ENCODE measurements around the gene DOCK10. TPM values are rescaled to one million over a fixed set of nuclear protein-coding genes. Genes with fewer than 3 reads are reported as not detected.

Gene DOCK10
- total and polyA plus RNA-seq, 10 of the 15 experiments (the other 5 are each of a cell fraction or from before 2014, with no cell fraction given) = 16.9 to 120 (median 85.5) TPM

DNA sequence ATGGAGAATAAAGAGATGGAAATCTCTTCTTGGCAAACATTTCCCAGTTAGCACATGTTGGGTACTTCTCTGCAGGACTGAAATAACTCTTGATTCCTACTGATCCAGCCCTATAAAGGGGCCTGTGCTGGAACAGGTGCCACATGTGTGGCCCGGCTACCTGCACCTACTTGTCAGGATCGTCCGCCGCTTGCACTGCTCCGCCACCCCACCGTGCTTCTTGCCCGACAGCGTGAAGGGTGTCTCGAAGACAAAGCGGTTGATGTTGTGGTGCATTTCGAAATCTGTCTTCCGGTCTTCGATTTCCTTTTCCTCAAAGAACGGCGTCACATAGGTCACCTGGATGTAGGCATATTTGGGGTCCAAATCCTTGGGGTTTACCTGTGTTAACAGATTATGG, 267.5 kb downstream of the DOCK10 start:
- Histone ChIP-seq H2AFZ (ENCODE audit: control insufficient read depth, low read depth, low read length) (no peak overlapping the region), H3K4me2 (ENCODE audit: control insufficient read depth, insufficient read depth) (no peak overlapping the region), H3K9ac (ENCODE audit: control insufficient read depth, insufficient read depth, low read length) (no peak overlapping the region), H3K36me3 (ENCODE audit: control insufficient read depth in 2 of 2, insufficient read depth in 2 of 2, low read length in 1 of 2) (peaks cover 22 to 46% of the 10 kb centered on the region in 2 experiments), H3K4me1 (ENCODE audit: control insufficient read depth, insufficient read depth, low read length) (peaks cover 1% of the 10 kb centered on the region), H4K20me1 (ENCODE audit: control insufficient read depth, insufficient read depth) (no peaks in the 10 kb centered on the region), H3K27me3 (replicated peaks in 1 of 2; ENCODE audit: control insufficient read depth in 2 of 2, insufficient read depth in 2 of 2, low read length in 1 of 2) (no peaks in the 10 kb centered on the region), H3K4me3 (no peak overlapping the region), H3K9me3 (replicated peaks; ENCODE audit: control insufficient read depth, insufficient read depth, low read length) (no peaks in the 10 kb centered on the region), H3K79me2 (ENCODE audit: control insufficient read depth, insufficient read depth, low read length) (no peaks in the 10 kb centered on the region), H3K27ac (ENCODE audit: control insufficient read depth, insufficient read depth) (no peak overlapping the region)
- RAD21 ChIA-PET (ENCODE audit: unreplicated experiment) = interaction anchor here (6.9 kb wide), 1 partner anchor 124 kb away, joined by 35 read pairs; no protein-coding TSS in a partner anchor
- no peak for ATAC-seq
- intact Hi-C loops (cut with micrococcal nuclease; ENCODE audit: unreplicated experiment) = loop anchor here (10.0 kb wide), 1 partner anchor 800 kb away; no protein-coding TSS in a partner anchor
- DNase-seq (ENCODE audit: low read depth, low spot score) = no peak
- SMC1A ChIA-PET (ENCODE audit: uncharacterized antibody, unreplicated experiment) = interaction anchor here (2.3 to 4.1 kb wide), 2 partner anchors 9 to 124 kb away, joined by 8 to 53 read pairs; no protein-coding TSS in a partner anchor
- in situ Hi-C loops (cut with MboI) = loop anchor here (5.0 kb wide), 1 partner anchor 417 kb away; no protein-coding TSS in a partner anchor
- 96% methylated on average over 15 of the region's 15 CpGs for WGBS (ENCODE audit: insufficient coverage, insufficient replicate concordance, low lambda C conversion rate, missing lambda C conversion rate)
- POLR2A ChIA-PET = no interaction called here
- no peak for FAIRE-seq
- no TSS peak for BruUV-seq (replicated peaks)
- CTCF ChIA-PET = interaction anchor here (1.2 to 9.6 kb wide), 2 partner anchors 16 to 126 kb away, joined by 3 to 145 read pairs; no protein-coding TSS in a partner anchor
- TF ChIP-seq, protein P1, sequence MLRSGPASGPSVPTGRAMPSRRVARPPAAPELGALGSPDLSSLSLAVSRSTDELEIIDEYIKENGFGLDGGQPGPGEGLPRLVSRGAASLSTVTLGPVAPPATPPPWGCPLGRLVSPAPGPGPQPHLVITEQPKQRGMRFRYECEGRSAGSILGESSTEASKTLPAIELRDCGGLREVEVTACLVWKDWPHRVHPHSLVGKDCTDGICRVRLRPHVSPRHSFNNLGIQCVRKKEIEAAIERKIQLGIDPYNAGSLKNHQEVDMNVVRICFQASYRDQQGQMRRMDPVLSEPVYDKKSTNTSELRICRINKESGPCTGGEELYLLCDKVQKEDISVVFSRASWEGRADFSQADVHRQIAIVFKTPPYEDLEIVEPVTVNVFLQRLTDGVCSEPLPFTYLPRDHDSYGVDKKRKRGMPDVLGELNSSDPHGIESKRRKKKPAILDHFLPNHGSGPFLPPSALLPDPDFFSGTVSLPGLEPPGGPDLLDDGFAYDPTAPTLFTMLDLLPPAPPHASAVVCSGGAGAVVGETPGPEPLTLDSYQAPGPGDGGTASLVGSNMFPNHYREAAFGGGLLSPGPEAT (IDR thresholded peaks at IDR 0.05; ENCODE audit: low read depth) = no peak
- TF ChIP-seq NR2C2 (IDR thresholded peaks at IDR 0.05; ENCODE audit: borderline replicate concordance, control insufficient read depth, insufficient read length, low read depth) (no peak), MTA3 (IDR thresholded peaks at IDR 0.05; ENCODE audit: borderline replicate concordance, low read length) (no peak), NBN (IDR thresholded peaks at IDR 0.05) (no peak), SRF (IDR thresholded peaks at IDR 0.05; ENCODE audit: low read depth in 2 of 2, low read length in 2 of 2) (no peak), CBX3 (IDR thresholded peaks at IDR 0.05; ENCODE audit: borderline replicate concordance, low read depth) (no peak), HDGF (IDR thresholded peaks at IDR 0.05) (no peak), WRNIP1 (IDR thresholded peaks at IDR 0.05; ENCODE audit: borderline replicate concordance, low read depth, low read length) (no peak), FOXM1 (IDR thresholded peaks at IDR 0.05; ENCODE audit: low read depth, low read length) (no peak), PML (IDR thresholded peaks at IDR 0.05; ENCODE audit: low read length) (no peak), POLR2A (IDR thresholded peaks at IDR 0.05; ENCODE audit: low read depth, low read length) (no peak)
- TF ChIP-seq, protein P2, sequence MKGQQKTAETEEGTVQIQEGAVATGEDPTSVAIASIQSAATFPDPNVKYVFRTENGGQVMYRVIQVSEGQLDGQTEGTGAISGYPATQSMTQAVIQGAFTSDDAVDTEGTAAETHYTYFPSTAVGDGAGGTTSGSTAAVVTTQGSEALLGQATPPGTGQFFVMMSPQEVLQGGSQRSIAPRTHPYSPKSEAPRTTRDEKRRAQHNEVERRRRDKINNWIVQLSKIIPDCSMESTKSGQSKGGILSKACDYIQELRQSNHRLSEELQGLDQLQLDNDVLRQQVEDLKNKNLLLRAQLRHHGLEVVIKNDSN (IDR thresholded peaks at IDR 0.05; ENCODE audit: borderline replicate concordance, extremely low read length, insufficient read depth, low read depth, low read length) = no peak
